ENCODE results near the gene DARS1. TPM values are rescaled to one million over a fixed set of nuclear protein-coding genes. Genes with fewer than 3 reads are reported as not detected.
A peak's percentile ranks its signal among the peaks of the same experiment; 100 is the strongest.

DARS1 gene
- 82.8 and 86.0 TPM in 2 replicates for total RNA-seq

- peak within 1 kb of the TSS; percentile 79 for H3K4me3 ChIP-seq (ENCODE audit: low read depth, low read length)
- no peak for DNase-seq (ENCODE audit: low read depth)
- TF ChIP-seq, protein P1, sequence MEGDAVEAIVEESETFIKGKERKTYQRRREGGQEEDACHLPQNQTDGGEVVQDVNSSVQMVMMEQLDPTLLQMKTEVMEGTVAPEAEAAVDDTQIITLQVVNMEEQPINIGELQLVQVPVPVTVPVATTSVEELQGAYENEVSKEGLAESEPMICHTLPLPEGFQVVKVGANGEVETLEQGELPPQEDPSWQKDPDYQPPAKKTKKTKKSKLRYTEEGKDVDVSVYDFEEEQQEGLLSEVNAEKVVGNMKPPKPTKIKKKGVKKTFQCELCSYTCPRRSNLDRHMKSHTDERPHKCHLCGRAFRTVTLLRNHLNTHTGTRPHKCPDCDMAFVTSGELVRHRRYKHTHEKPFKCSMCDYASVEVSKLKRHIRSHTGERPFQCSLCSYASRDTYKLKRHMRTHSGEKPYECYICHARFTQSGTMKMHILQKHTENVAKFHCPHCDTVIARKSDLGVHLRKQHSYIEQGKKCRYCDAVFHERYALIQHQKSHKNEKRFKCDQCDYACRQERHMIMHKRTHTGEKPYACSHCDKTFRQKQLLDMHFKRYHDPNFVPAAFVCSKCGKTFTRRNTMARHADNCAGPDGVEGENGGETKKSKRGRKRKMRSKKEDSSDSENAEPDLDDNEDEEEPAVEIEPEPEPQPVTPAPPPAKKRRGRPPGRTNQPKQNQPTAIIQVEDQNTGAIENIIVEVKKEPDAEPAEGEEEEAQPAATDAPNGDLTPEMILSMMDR (conservative IDR thresholded peaks at IDR 0.05; ENCODE audit: low read depth, low read length) = no peak
These were observed at the start of gene DARS1 for GRCh38 chr2:135985018-135985825. DARS1 (minus strand) TSS chr2:135985626; CDS start chr2:135985468, 158 bp downstream.

DNA sequence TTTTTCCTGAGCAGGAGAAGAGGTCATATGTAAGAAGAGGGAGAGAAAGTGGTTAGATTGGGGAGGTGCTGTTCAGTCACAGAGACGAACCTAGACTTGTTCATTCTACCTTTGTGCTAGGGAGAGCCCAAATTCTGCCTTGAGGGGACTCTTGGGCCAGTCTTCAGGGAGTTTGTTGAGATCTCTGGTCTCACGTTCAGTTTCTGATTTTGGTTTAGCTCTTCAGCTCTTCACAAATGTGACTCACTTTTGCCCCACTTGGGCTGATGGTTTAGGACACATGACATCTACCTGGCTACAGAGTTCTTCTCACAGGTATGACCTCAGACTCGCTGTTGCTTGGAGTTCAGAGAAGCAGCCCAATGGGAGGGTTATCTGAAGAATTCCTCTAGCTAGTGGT, 49.2 kb upstream of the DARS1 start:
- no peak overlapping the region for H3K4me3 ChIP-seq (ENCODE audit: low read depth, low read length)
- TF ChIP-seq, protein P1 (conservative IDR thresholded peaks at IDR 0.05; ENCODE audit: low read depth, low read length) = no peak
- DNase-seq (ENCODE audit: low read depth) = no peak

- no peak overlapping the region for H3K4me3 ChIP-seq (ENCODE audit: low read depth, low read length)
- TF ChIP-seq, protein P1 (conservative IDR thresholded peaks at IDR 0.05; ENCODE audit: low read depth, low read length) = no peak
- DNase-seq (ENCODE audit: low read depth) = no peak
These were observed 47.5 kb upstream of the DARS1 start for GRCh38 chr2:136032817-136033535.

GRCh38 chr2:136032192-136032591, 46.8 kb upstream of the DARS1 start:
- TF ChIP-seq, protein P1 (conservative IDR thresholded peaks at IDR 0.05; ENCODE audit: low read depth, low read length) = no peak

DNA sequence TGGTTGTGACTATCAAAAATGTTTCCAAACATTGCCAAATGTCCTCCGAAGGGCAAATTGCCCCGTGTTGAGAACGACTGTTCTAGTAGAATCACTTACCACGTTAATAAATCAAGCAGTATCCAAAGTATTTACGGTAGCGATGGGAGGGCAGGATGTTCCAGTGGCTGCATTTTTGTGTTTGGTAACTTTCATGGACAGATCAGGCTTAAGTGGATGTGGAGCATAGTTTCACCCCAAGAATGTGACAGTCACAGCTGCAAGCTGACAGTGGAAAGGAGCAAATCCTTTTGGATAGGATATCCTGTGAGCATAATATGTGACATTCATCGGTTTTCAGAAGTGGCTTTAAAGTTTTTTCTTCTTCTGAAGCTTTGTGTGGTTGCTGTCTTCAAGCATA, 46.3 kb upstream of the DARS1 start:
- TF ChIP-seq, protein P1 (conservative IDR thresholded peaks at IDR 0.05; ENCODE audit: low read depth, low read length) = no peak
- H3K4me3 ChIP-seq (ENCODE audit: low read depth, low read length) = no peak overlapping the region
- DNase-seq (ENCODE audit: low read depth) = no peak

More at GRCh38 chr2:136032192-136032591, 46.8 kb upstream of the DARS1 start:
- DNase-seq (ENCODE audit: low read depth) = no peak
- H3K4me3 ChIP-seq (ENCODE audit: low read depth, low read length) = no peak overlapping the region

GRCh38 chr2:136030406-136030805, 45.0 kb upstream of the DARS1 start:
- DNase-seq (ENCODE audit: low read depth) = no peak
- no peak overlapping the region for H3K4me3 ChIP-seq (ENCODE audit: low read depth, low read length)
- TF ChIP-seq, protein P1 (conservative IDR thresholded peaks at IDR 0.05; ENCODE audit: low read depth, low read length) = no peak
